ENCODE data around the gene BRCA1. TPM values are rescaled to one million over a fixed set of nuclear protein-coding genes. Genes with fewer than 3 reads are reported as not detected.
A peak's percentile ranks its signal among the peaks of the same experiment; 100 is the strongest.

The BRCA1 gene
- total RNA-seq, 6 experiments from 2014 or later = 10.5 to 24.7 (median 22.5) TPM

DNA sequence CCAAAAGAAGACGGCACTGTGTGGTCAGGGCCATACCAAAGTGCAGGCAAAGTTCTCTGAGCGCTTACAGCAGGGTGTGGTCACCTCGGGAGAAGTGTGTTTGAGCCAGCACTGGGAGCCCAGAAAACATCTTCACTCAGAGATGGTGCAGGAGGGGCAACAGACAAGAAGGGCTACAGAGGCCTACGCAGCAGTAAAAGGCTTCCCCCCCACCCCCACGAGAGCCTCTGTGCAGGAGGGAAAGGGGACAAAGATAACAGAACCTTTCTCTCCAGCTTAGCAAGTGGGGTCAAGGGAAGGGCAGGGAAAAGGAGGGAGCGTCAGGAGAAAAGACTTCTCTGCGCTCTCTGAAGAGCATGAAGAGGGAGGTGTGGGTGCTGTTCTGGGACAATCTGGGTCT lies 105.7 kb downstream of the BRCA1 start:
- no peak for DNase-seq
- no peak for TF ChIP-seq CTCF (IDR thresholded peaks at IDR 0.05)
- Mint-ChIP-seq H3K36me3 (ENCODE audit: low read depth) (peaks cover 9% of the 10 kb centered on the region), H3K4me3 (peak overlapping the region; percentile 90; the same call in 1 of the 2 replicates), H3K9me3 (no peaks in the 10 kb centered on the region), H3K27ac (peak overlapping the region; percentile 74), H3K4me1 (ENCODE audit: low read depth) (peaks cover 44% of the 10 kb centered on the region), H3K27me3 (ENCODE audit: insufficient read depth) (no peaks in the 10 kb centered on the region; the same call in 1 of the 2 replicates)

- Mint-ChIP-seq H3K4me1 (ENCODE audit: low read depth) (peaks cover 42% of the 10 kb centered on the region), H3K27ac (peak overlapping the region; percentile 45; the same call in 1 of the 2 replicates), H3K27me3 (ENCODE audit: insufficient read depth) (no peaks in the 10 kb centered on the region), H3K4me3 (peak overlapping the region; percentile 15; the same call in 1 of the 2 replicates), H3K36me3 (ENCODE audit: low read depth) (peaks cover 9% of the 10 kb centered on the region), H3K9me3 (no peaks in the 10 kb centered on the region)
- TF ChIP-seq CTCF (IDR thresholded peaks at IDR 0.05) = no peak
- DNase-seq = no peak
Observed at GRCh38 chr17:43018932-43019331, 106.2 kb downstream of the BRCA1 start.

DNA sequence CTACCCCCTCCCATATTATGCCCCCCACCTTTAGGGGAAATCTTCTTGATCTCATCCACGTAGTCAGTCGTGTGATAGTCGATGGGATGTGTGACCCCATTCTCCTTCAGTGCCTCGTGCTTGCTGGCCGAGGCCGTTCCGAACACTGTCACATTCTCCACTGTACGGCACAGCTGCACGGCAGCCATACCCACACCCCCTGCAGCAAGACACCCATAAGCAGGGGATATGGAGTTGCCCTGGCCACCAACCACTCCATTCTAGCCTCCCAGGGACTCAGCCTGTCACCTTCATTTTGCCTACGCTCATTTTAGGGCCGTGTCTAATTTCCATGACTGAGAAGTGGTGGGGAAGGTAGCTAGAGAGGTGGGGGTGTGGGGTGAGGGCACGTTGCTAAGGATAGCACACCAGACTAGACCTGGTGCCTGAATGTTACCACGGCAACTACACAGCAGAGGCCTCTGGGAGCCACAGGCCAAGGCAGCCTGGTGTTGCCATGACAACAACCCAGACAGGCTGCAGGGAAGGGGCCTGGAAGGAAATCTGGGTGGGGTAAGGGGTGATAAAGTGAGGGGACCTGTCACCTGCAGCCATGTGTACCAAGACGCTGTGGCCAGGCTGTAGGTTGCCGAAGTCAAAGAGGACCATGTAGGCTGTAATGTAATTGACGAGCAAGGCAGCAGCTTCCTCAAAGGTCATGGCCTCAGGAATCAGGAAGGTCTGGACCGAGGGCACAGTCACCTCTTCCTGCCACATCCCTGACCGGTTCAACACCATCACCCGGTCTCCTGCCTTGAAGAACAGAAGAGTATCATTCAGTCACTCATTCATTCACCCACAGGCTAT lies 106.9 kb downstream of the BRCA1 start:
- no peak for TF ChIP-seq CTCF (IDR thresholded peaks at IDR 0.05)
- Mint-ChIP-seq H3K27me3 (ENCODE audit: insufficient read depth) (no peaks in the 10 kb centered on the region), H3K27ac (peak overlapping the region; percentile 45), H3K36me3 (ENCODE audit: low read depth) (peaks cover 9% of the 10 kb centered on the region), H3K4me1 (ENCODE audit: low read depth) (peaks cover 42% of the 10 kb centered on the region), H3K4me3 (no peak overlapping the region; the same call in 1 of the 2 replicates), H3K9me3 (no peaks in the 10 kb centered on the region)
- no peak for DNase-seq

GRCh38 chr17:43016216-43016615 lies 108.9 kb downstream of the BRCA1 start:
- no peak overlapping the region for H3K4me3 Mint-ChIP-seq
- TF ChIP-seq CTCF (IDR thresholded peaks at IDR 0.05) = no peak
- H3K9me3 Mint-ChIP-seq = no peaks in the 10 kb centered on the region
- no peak for DNase-seq
- no peak overlapping the region for H3K27ac Mint-ChIP-seq
- H3K36me3 Mint-ChIP-seq (ENCODE audit: low read depth) = peaks cover 9% of the 10 kb centered on the region
- peaks cover 42% of the 10 kb centered on the region for H3K4me1 Mint-ChIP-seq (ENCODE audit: low read depth)
- no peaks in the 10 kb centered on the region; the same call in 1 of the 2 replicates for H3K27me3 Mint-ChIP-seq (ENCODE audit: insufficient read depth)

DNA sequence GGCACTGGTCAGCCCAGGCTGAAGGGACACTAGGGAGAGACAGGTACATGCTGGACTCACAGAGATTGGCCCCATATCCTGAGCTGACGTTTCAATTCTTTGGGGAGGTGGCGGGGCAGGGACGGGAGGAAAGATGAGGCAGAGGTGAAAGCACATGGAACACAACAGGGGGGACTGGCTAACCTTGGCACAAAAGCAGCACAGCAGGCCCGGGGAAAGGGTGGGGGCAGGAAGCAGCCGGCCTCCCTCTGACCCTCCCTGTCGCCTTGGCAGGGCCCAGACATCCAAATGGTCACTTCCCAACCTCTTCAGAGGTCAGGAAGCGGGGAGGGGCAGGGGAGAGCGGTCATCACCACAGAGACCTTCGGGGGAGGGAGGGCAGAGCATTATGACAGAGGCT lies 109.6 kb downstream of the BRCA1 start:
- Mint-ChIP-seq H3K4me1 (ENCODE audit: low read depth) (peaks cover 45% of the 10 kb centered on the region), H3K4me3 (no peak overlapping the region), H3K27ac (no peak overlapping the region; the same call in 1 of the 2 replicates), H3K36me3 (ENCODE audit: low read depth) (peaks cover 9% of the 10 kb centered on the region), H3K27me3 (ENCODE audit: insufficient read depth) (no peaks in the 10 kb centered on the region; the same call in 1 of the 2 replicates), H3K9me3 (no peaks in the 10 kb centered on the region)
- TF ChIP-seq CTCF (IDR thresholded peaks at IDR 0.05) = no peak
- no peak for DNase-seq
